ENCODE data around the gene TCTN3.

Gene TCTN3

GRCh38 chr10:95716866-95717265 is 23.1 kb upstream of the TCTN3 start:
- Histone ChIP-seq H3K79me1 (replicated peaks; ENCODE audit: low read length, poor library complexity, severe bottlenecking) (no peaks in the 10 kb centered on the region), H3K14ac (ENCODE audit: low read length in 2 of 2) (no peak overlapping the region), H3K4me1 (ENCODE audit: control insufficient read depth, insufficient read depth, low read depth, low read length) (no peaks in the 10 kb centered on the region), H2BK5ac (ENCODE audit: low read depth, low read length, poor library complexity, severe bottlenecking) (no peak overlapping the region), H2BK12ac (ENCODE audit: low read length in 2 of 2) (no peak overlapping the region), H3K4ac (ENCODE audit: low read depth in 1 of 2, low read length in 2 of 2) (no peak overlapping the region), H2AFZ (ENCODE audit: low read depth, low read length) (no peak overlapping the region), H3K27me3 (ENCODE audit: control insufficient read depth in 1 of 2, insufficient read depth in 1 of 2, low read length in 2 of 2) (no peaks in the 10 kb centered on the region), H2BK120ac (ENCODE audit: low read depth, low read length) (no peak overlapping the region), H2AK5ac (ENCODE audit: low read length, severe bottlenecking) (no peak overlapping the region), H4K8ac (ENCODE audit: low read length) (no peak overlapping the region), H3K9ac (ENCODE audit: low read length) (no peak overlapping the region), H4K91ac (ENCODE audit: low read length) (no peak overlapping the region), H3K36me3 (ENCODE audit: control insufficient read depth in 1 of 2, insufficient read depth in 2 of 2, low read depth in 1 of 2, low read length in 2 of 2) (no peaks in the 10 kb centered on the region), H3K27ac (ENCODE audit: low read length, poor library complexity, severe bottlenecking) (no peak overlapping the region), H3K4me2 (ENCODE audit: low read length, poor library complexity, severe bottlenecking) (no peak overlapping the region), H3K18ac (ENCODE audit: low read depth in 1 of 2, low read length in 2 of 2) (no peak overlapping the region), H3K4me3 (ENCODE audit: insufficient read depth in 1 of 2, low read depth in 1 of 2, low read length in 2 of 2) (no peak overlapping the region), H3K9me3 (ENCODE audit: control insufficient read depth, low read length) (no peaks in the 10 kb centered on the region), H3K23ac (ENCODE audit: low read length in 2 of 2) (no peak overlapping the region), H2BK15ac (ENCODE audit: low read depth, poor library complexity, severe bottlenecking) (no peak overlapping the region)
- no peak for DNase-seq
- WGBS: 78% methylated on average over 2 of the region's 2 CpGs

DNA sequence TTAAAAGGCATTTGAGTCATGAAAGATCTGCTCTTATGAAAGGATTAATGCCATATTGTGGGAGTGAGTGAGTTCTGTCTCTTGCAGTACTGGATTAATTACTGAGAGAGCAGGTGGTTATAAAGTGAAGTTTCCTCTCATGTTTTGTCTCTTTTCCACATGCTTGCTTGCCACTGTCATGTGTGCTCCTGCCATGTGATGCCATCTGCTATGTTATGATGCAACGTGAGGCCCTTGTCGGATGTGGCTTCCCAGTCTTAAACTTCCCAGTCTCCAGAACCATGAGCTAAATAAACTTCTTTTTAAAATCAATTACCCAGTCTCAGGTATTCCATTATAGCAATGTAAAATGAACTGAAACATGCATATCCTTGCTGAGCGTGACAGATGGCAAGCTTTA is 22.7 kb upstream of the TCTN3 start:
- Histone ChIP-seq H2BK5ac (ENCODE audit: low read depth, low read length, poor library complexity, severe bottlenecking) (no peak overlapping the region), H2BK12ac (ENCODE audit: low read length in 2 of 2) (no peak overlapping the region), H3K4ac (ENCODE audit: low read depth in 1 of 2, low read length in 2 of 2) (no peak overlapping the region), H3K18ac (ENCODE audit: low read depth in 1 of 2, low read length in 2 of 2) (no peak overlapping the region), H2BK120ac (ENCODE audit: low read depth, low read length) (no peak overlapping the region), H2AFZ (ENCODE audit: low read depth, low read length) (no peak overlapping the region), H3K9ac (ENCODE audit: low read length) (no peak overlapping the region), H3K79me1 (replicated peaks; ENCODE audit: low read length, poor library complexity, severe bottlenecking) (no peaks in the 10 kb centered on the region), H2BK15ac (ENCODE audit: low read depth, poor library complexity, severe bottlenecking) (no peak overlapping the region), H3K23ac (ENCODE audit: low read length in 2 of 2) (no peak overlapping the region), H4K8ac (ENCODE audit: low read length) (no peak overlapping the region), H3K9me3 (ENCODE audit: control insufficient read depth, low read length) (no peaks in the 10 kb centered on the region), H2AK5ac (ENCODE audit: low read length, severe bottlenecking) (no peak overlapping the region), H3K27ac (ENCODE audit: low read length, poor library complexity, severe bottlenecking) (no peak overlapping the region), H3K36me3 (ENCODE audit: control insufficient read depth in 1 of 2, insufficient read depth in 2 of 2, low read depth in 1 of 2, low read length in 2 of 2) (no peaks in the 10 kb centered on the region), H3K4me3 (ENCODE audit: insufficient read depth in 1 of 2, low read depth in 1 of 2, low read length in 2 of 2) (no peak overlapping the region), H3K14ac (ENCODE audit: low read length in 2 of 2) (no peak overlapping the region), H3K27me3 (ENCODE audit: control insufficient read depth in 1 of 2, insufficient read depth in 1 of 2, low read length in 2 of 2) (no peaks in the 10 kb centered on the region), H4K91ac (ENCODE audit: low read length) (no peak overlapping the region), H3K4me2 (ENCODE audit: low read length, poor library complexity, severe bottlenecking) (no peak overlapping the region), H3K4me1 (ENCODE audit: control insufficient read depth, insufficient read depth, low read depth, low read length) (no peaks in the 10 kb centered on the region)
- WGBS: 93% methylated on average over 3 of the region's 3 CpGs
- DNase-seq: no peak

DNA sequence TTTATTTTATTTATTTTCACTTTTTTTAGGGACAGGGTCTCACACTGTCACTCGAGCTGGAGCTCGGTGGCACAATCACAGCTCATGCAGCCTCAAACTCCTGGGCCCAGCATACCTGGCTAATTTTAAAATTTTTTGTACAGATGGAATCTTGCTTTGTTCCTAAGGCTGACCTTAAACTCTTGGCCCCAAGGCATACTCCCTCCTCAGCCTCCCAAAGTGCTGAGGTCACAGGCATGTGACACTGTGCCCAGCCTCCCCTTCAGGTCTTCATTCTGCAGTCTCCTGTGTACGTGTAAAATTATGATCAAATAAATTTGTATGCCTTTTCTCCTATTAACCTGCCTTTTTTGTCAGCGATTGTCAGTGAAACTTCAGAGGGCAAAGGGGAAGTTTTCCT is 17.8 kb upstream of the TCTN3 start:
- no peak overlapping the region for H3K14ac ChIP-seq (ENCODE audit: low read length in 2 of 2)
- no peak overlapping the region for H3K18ac ChIP-seq (ENCODE audit: low read depth in 1 of 2, low read length in 2 of 2)
- no peak overlapping the region for H2BK15ac ChIP-seq (ENCODE audit: low read depth, poor library complexity, severe bottlenecking)
- H3K4ac ChIP-seq (ENCODE audit: low read depth in 1 of 2, low read length in 2 of 2): no peak overlapping the region
- DNase-seq: no peak
- no peak overlapping the region for H4K91ac ChIP-seq (ENCODE audit: low read length)
- no peak overlapping the region for H2BK12ac ChIP-seq (ENCODE audit: low read length in 2 of 2)
- H3K27ac ChIP-seq (ENCODE audit: low read length, poor library complexity, severe bottlenecking): no peak overlapping the region
- H2BK120ac ChIP-seq (ENCODE audit: low read depth, low read length): no peak overlapping the region
- H3K4me1 ChIP-seq (ENCODE audit: control insufficient read depth, insufficient read depth, low read depth, low read length): no peaks in the 10 kb centered on the region
- H3K9me3 ChIP-seq (ENCODE audit: control insufficient read depth, low read length): no peaks in the 10 kb centered on the region
- H3K4me3 ChIP-seq (ENCODE audit: insufficient read depth in 1 of 2, low read depth in 1 of 2, low read length in 2 of 2): no peak overlapping the region
- no peak overlapping the region for H2AFZ ChIP-seq (ENCODE audit: low read depth, low read length)
- H3K23ac ChIP-seq (ENCODE audit: low read length in 2 of 2): no peak overlapping the region
- no peaks in the 10 kb centered on the region for H3K79me1 ChIP-seq (replicated peaks; ENCODE audit: low read length, poor library complexity, severe bottlenecking)
- no peaks in the 10 kb centered on the region for H3K27me3 ChIP-seq (ENCODE audit: control insufficient read depth in 1 of 2, insufficient read depth in 1 of 2, low read length in 2 of 2)
- no peak overlapping the region for H2BK5ac ChIP-seq (ENCODE audit: low read depth, low read length, poor library complexity, severe bottlenecking)
- no peaks in the 10 kb centered on the region for H3K36me3 ChIP-seq (ENCODE audit: control insufficient read depth in 1 of 2, insufficient read depth in 2 of 2, low read depth in 1 of 2, low read length in 2 of 2)
- H4K8ac ChIP-seq (ENCODE audit: low read length): no peak overlapping the region
- WGBS: 98% methylated on average over 4 of the region's 4 CpGs
- no peak overlapping the region for H3K9ac ChIP-seq (ENCODE audit: low read length)
- H2AK5ac ChIP-seq (ENCODE audit: low read length, severe bottlenecking): no peak overlapping the region
- H3K4me2 ChIP-seq (ENCODE audit: low read length, poor library complexity, severe bottlenecking): no peak overlapping the region

DNA sequence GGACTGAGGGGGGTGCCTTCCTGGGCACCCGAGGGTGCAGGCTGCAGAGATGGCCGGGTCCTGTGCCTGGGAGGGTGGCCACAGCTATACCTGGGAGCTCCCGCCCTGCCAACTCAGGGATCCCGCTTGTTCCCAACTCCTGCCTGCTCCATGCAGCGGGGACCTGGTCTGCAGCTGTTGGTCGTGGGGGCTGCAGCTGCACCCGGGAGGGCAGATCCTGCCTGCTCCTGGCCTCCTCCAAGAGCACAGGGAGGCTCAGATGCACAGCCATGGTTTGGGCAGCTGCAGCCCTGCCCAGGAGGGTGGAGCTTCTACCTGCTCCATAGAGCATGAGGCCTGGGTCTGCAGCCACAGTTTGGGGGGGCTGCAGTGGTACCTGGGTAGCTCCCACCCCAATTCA is 13.3 kb upstream of the TCTN3 start:
- Histone ChIP-seq H3K36me3 (ENCODE audit: control insufficient read depth in 1 of 2, insufficient read depth in 2 of 2, low read depth in 1 of 2, low read length in 2 of 2) (no peaks in the 10 kb centered on the region), H3K18ac (ENCODE audit: low read depth in 1 of 2, low read length in 2 of 2) (no peak overlapping the region), H3K23ac (ENCODE audit: low read length in 2 of 2) (no peak overlapping the region), H3K79me1 (replicated peaks; ENCODE audit: low read length, poor library complexity, severe bottlenecking) (no peaks in the 10 kb centered on the region), H2BK15ac (ENCODE audit: low read depth, poor library complexity, severe bottlenecking) (no peak overlapping the region), H3K4me1 (ENCODE audit: control insufficient read depth, insufficient read depth, low read depth, low read length) (no peaks in the 10 kb centered on the region), H3K9me3 (ENCODE audit: control insufficient read depth, low read length) (no peaks in the 10 kb centered on the region), H3K4me3 (ENCODE audit: insufficient read depth in 1 of 2, low read depth in 1 of 2, low read length in 2 of 2) (no peak overlapping the region), H4K91ac (ENCODE audit: low read length) (no peak overlapping the region), H3K27me3 (ENCODE audit: control insufficient read depth in 1 of 2, insufficient read depth in 1 of 2, low read length in 2 of 2) (no peaks in the 10 kb centered on the region), H2BK120ac (ENCODE audit: low read depth, low read length) (no peak overlapping the region), H2BK12ac (ENCODE audit: low read length in 2 of 2) (no peak overlapping the region), H3K14ac (ENCODE audit: low read length in 2 of 2) (no peak overlapping the region), H2BK5ac (ENCODE audit: low read depth, low read length, poor library complexity, severe bottlenecking) (no peak overlapping the region), H3K27ac (ENCODE audit: low read length, poor library complexity, severe bottlenecking) (no peak overlapping the region), H3K4me2 (ENCODE audit: low read length, poor library complexity, severe bottlenecking) (no peak overlapping the region), H2AFZ (ENCODE audit: low read depth, low read length) (no peak overlapping the region), H4K8ac (ENCODE audit: low read length) (no peak overlapping the region), H2AK5ac (ENCODE audit: low read length, severe bottlenecking) (no peak overlapping the region), H3K4ac (ENCODE audit: low read depth in 1 of 2, low read length in 2 of 2) (no peak overlapping the region), H3K9ac (ENCODE audit: low read length) (no peak overlapping the region)
- DNase-seq: no peak
- 87% methylated on average over 7 of the region's 7 CpGs for WGBS

All from mesenchymal stem cell (in vitro differentiated cells and primary cell).